ENCODE results near the gene TEPSIN. TPM values are rescaled to one million over a fixed set of nuclear protein-coding genes. Genes with fewer than 3 reads are reported as not detected.

The TEPSIN gene
- polyA plus RNA-seq, 1 donor (not counting 4 experiments of a cell fraction or from before 2014, with no cell fraction given): 7.1 TPM

GRCh38 chr17:81260171-81260570 lies 21.3 kb upstream of the TEPSIN start:
- Histone ChIP-seq H3K36me3 (ENCODE audit: control insufficient read depth in 2 of 2, extremely low read depth in 1 of 2, insufficient read depth in 2 of 2, low read length in 2 of 2) (peaks cover 24 to 47% of the 10 kb centered on the region in 2 experiments), H3K27me3 (ENCODE audit: control insufficient read depth, extremely low read depth, insufficient read depth, low read length) (no peaks in the 10 kb centered on the region), H2AFZ (ENCODE audit: control insufficient read depth, low read length) (no peak overlapping the region), H3K9ac (ENCODE audit: control insufficient read depth, extremely low read depth, insufficient read depth, low read length) (no peak overlapping the region), H3K79me2 (ENCODE audit: control insufficient read depth, insufficient read depth, low read length) (no peaks in the 10 kb centered on the region), H3K4me3 (ENCODE audit: control insufficient read depth in 2 of 3, extremely low read depth in 1 of 3, insufficient read depth in 2 of 3, low read depth in 1 of 3, low read length in 3 of 3) (no peak overlapping the region), H3K27ac (ENCODE audit: control insufficient read depth, insufficient read depth, low read length) (no peak overlapping the region), H3K4me2 (ENCODE audit: control insufficient read depth, extremely low read depth, insufficient read depth, low read depth, low read length) (no peak overlapping the region), H3K4me1 (ENCODE audit: control insufficient read depth, extremely low read depth, insufficient read depth, low read length) (peaks cover 10% of the 10 kb centered on the region), H3K9me3 (ENCODE audit: control insufficient read depth, low read depth, low read length) (no peaks in the 10 kb centered on the region), H4K20me1 (ENCODE audit: control insufficient read depth, extremely low read depth, insufficient read depth, low read length) (peaks cover 3% of the 10 kb centered on the region), H3K9me1 (ENCODE audit: control insufficient read depth, extremely low read depth, insufficient read depth, low read length) (no peaks in the 10 kb centered on the region)
- FAIRE-seq (no peak), DNase-seq (ENCODE audit: low read depth, low spot score) (no peak)
- TF ChIP-seq CTCF (optimal IDR thresholded peaks at IDR 0.05 in 1 of 3, IDR thresholded peaks at IDR 0.05 in 1 of 3, conservative IDR thresholded peaks at IDR 0.05 in 1 of 3; ENCODE audit: extremely low read depth in 1 of 3, insufficient read depth in 2 of 3, low read length in 3 of 3): no peak
- no peak for TF ChIP-seq EZH2 (IDR thresholded peaks at IDR 0.05; ENCODE audit: low read length)
- dilution Hi-C loops (cut with MboI; ENCODE audit: extremely low pct_ligation_motif_present, low sequenced_read_pairs): no loop called here

GRCh38 chr17:81259058-81259605 lies 20.3 kb upstream of the TEPSIN start:
- peaks cover 6% of the 10 kb centered on the region for H4K20me1 ChIP-seq (ENCODE audit: control insufficient read depth, extremely low read depth, insufficient read depth, low read length)
- H3K79me2 ChIP-seq (ENCODE audit: control insufficient read depth, insufficient read depth, low read length): no peaks in the 10 kb centered on the region
- no peaks in the 10 kb centered on the region for H3K9me3 ChIP-seq (ENCODE audit: control insufficient read depth, low read depth, low read length)
- DNase-seq (ENCODE audit: low read depth, low spot score): no peak
- H3K27ac ChIP-seq (ENCODE audit: control insufficient read depth, insufficient read depth, low read length): no peak overlapping the region
- H3K36me3 ChIP-seq (ENCODE audit: control insufficient read depth in 2 of 2, extremely low read depth in 1 of 2, insufficient read depth in 2 of 2, low read length in 2 of 2): peaks cover 21 to 46% of the 10 kb centered on the region in 2 experiments
- peaks cover 14% of the 10 kb centered on the region for H3K4me1 ChIP-seq (ENCODE audit: control insufficient read depth, extremely low read depth, insufficient read depth, low read length)
- TF ChIP-seq EZH2 (IDR thresholded peaks at IDR 0.05; ENCODE audit: low read length) (no peak), CTCF (optimal IDR thresholded peaks at IDR 0.05 in 1 of 3, IDR thresholded peaks at IDR 0.05 in 1 of 3, conservative IDR thresholded peaks at IDR 0.05 in 1 of 3; ENCODE audit: extremely low read depth in 1 of 3, insufficient read depth in 2 of 3, low read length in 3 of 3) (no peak)
- H3K4me3 ChIP-seq (ENCODE audit: control insufficient read depth in 2 of 3, extremely low read depth in 1 of 3, insufficient read depth in 2 of 3, low read depth in 1 of 3, low read length in 3 of 3): no peak overlapping the region
- no peaks in the 10 kb centered on the region for H3K9me1 ChIP-seq (ENCODE audit: control insufficient read depth, extremely low read depth, insufficient read depth, low read length)
- dilution Hi-C loops (cut with MboI; ENCODE audit: extremely low pct_ligation_motif_present, low sequenced_read_pairs): no loop called here
- no peak overlapping the region for H3K4me2 ChIP-seq (ENCODE audit: control insufficient read depth, extremely low read depth, insufficient read depth, low read depth, low read length)
- H3K9ac ChIP-seq (ENCODE audit: control insufficient read depth, extremely low read depth, insufficient read depth, low read length): no peak overlapping the region
- no peak for FAIRE-seq
- no peak overlapping the region for H2AFZ ChIP-seq (ENCODE audit: control insufficient read depth, low read length)
- H3K27me3 ChIP-seq (ENCODE audit: control insufficient read depth, extremely low read depth, insufficient read depth, low read length): no peaks in the 10 kb centered on the region
